Body of pancreas (tissue), 4 donors: Measurements from ENCODE around the gene RIMS3. TPM values are rescaled to one million over a fixed set of nuclear protein-coding genes. Genes with fewer than 3 reads are reported as not detected.
A peak's percentile ranks its signal among the peaks of the same experiment; 100 is the strongest.

Source experiments
- ATAC-seq: fragments of 150-250 bp; one replicate; pipeline ENCODE4 v1.9.1; 2016
- DNase-seq, 4 donors: peaks; one replicate each; pipeline ENCODE4 v3.0.0-alpha.2; 2019
- H3K27ac ChIP-seq, 4 donors: fragments of 200-600 bp; sonication (generic); 1 replicate in 3 of 4; 2 replicates in 1 of 4; pipeline versions ENCODE4 v1.5.1 to v1.6.1; 2016 to 2019; ENCODE audit warnings: mild to moderate bottlenecking in 1 of 4, mixed read lengths in 1 of 4, moderate library complexity in 1 of 4
- H3K27me3 ChIP-seq, 2 donors: fragments of 200-600 bp; sonication (generic); one replicate each; pipeline ENCODE4 v1.6.0; 2016; ENCODE audit warnings: mild to moderate bottlenecking in 1 of 2
- H3K36me3 ChIP-seq, 2 donors: fragments of 200-600 bp; sonication (generic); replicated peaks in 1 of 2; 2 replicates each; pipeline ENCODE4 v1.5.1; 2016; ENCODE audit warnings: low read depth in 2 of 2; ENCODE audit not compliant: insufficient read depth in 1 of 2
- H3K4me1 ChIP-seq: fragments of 200-600 bp; sonication (generic); one replicate; pipeline ENCODE4 v1.6.0; 2016
- H3K4me3 ChIP-seq, 2 donors: fragments of 200-600 bp; sonication (generic); 1 replicate in 1 of 2; 2 replicates in 1 of 2; pipeline ENCODE4 v1.5.1; 2016 to 2019
- H3K9me3 ChIP-seq, 3 donors: fragments of 200-600 bp; sonication (generic); 1 replicate in 2 of 3; 2 replicates in 1 of 3; pipeline ENCODE4 v1.5.1; 2016
- CTCF ChIP-seq, 7 experiments: fragments of 450-650 bp in 4 of 7; fragments of 200-600 bp in 3 of 7; sonication (generic) in 3 of 7; IDR thresholded peaks; one replicate each; pipeline ENCODE4 v1.5.1; 2016 to 2019; ENCODE audit warnings: antibody characterized with exemption in 7 of 7
- POLR2A ChIP-seq, 3 donors: fragments of 450-650 bp; IDR thresholded peaks; one replicate each; pipeline ENCODE4 v1.6.1; 2016; ENCODE audit warnings: antibody characterized with exemption in 3 of 3, mild to moderate bottlenecking in 2 of 3
- WGBS, 2 donors: methylation state at CpG; one replicate each; pipeline ENCODE4 v1.1.5; 2017; 5-methylcytosine and 5-hydroxymethylcytosine counted together
- intact Hi-C: fragments of 100-400 bp; cut with DNase I; formaldehyde crosslinking; loops from one replicate; pipeline ENCODE4 v1.15.1; 2023
- total RNA-seq, 2 donors: library from RNA; depleted of rRNA; stranded (reverse); fragments of >200 nt; gene quantifications; one replicate each; pipeline ENCODE4 v1.1.0, GENCODE V29; 2016

RIMS3 gene
- total RNA-seq, 2 donors from 2014 or later, result 0.66 to 2.1 TPM

GRCh38 chr1:40626383-40626770 lies 39.1 kb downstream of the RIMS3 start:
- DNase-seq (no peak), ATAC-seq (no peak)
- H3K27me3 ChIP-seq, result no peaks in the 10 kb centered on the region
- H3K27ac ChIP-seq, result no peak overlapping the region
- no peaks in the 10 kb centered on the region for H3K36me3 ChIP-seq
- intact Hi-C loops, result no loop called here
- no peak overlapping the region for H3K4me3 ChIP-seq
- H3K4me1 ChIP-seq, result peaks cover 10% of the 10 kb centered on the region
- TF ChIP-seq CTCF (IDR thresholded peaks at IDR 0.05) (no peak), POLR2A (IDR thresholded peaks at IDR 0.05) (no peak)
- H3K9me3 ChIP-seq, result no peaks in the 10 kb centered on the region
- WGBS, 2 donors, result 91 to 92% methylated on average over 8 to 10 of the region's 10 CpGs

- ATAC-seq (no peak), DNase-seq (peak in 1 of 4 donors; percentile 23)
- H3K27ac ChIP-seq, result no peak overlapping the region
- H3K4me3 ChIP-seq, result no peak overlapping the region
- H3K4me1 ChIP-seq, result peaks cover 10% of the 10 kb centered on the region
- 64 to 79% methylated on average over 13 to 18 of the region's 18 CpGs for WGBS, 2 donors
- intact Hi-C loops, result no loop called here
- H3K9me3 ChIP-seq, result no peaks in the 10 kb centered on the region
- H3K36me3 ChIP-seq, result no peaks in the 10 kb centered on the region
- no peaks in the 10 kb centered on the region for H3K27me3 ChIP-seq
- TF ChIP-seq POLR2A (IDR thresholded peaks at IDR 0.05) (no peak), CTCF (IDR thresholded peaks at IDR 0.05) (no peak)
These were observed 39.8 kb downstream of the RIMS3 start for GRCh38 chr1:40625476-40626382.

GRCh38 chr1:40625076-40625475 lies 40.4 kb downstream of the RIMS3 start:
- intact Hi-C loops, result no loop called here
- peak; percentile 78 for ATAC-seq
- no peaks in the 10 kb centered on the region for H3K27me3 ChIP-seq

GRCh38 chr1:40622936-40623629 lies 42.4 kb downstream of the RIMS3 start:
- 78 to 88% methylated on average over 2 to 4 of the region's 4 CpGs for WGBS, 2 donors
- ATAC-seq (no peak), DNase-seq (no peak)
- H3K27me3 ChIP-seq, result no peaks in the 10 kb centered on the region
- H3K4me3 ChIP-seq, result no peak overlapping the region
- H3K9me3 ChIP-seq, result no peaks in the 10 kb centered on the region
- H3K4me1 ChIP-seq, result peaks cover 10% of the 10 kb centered on the region
- intact Hi-C loops, result no loop called here
- TF ChIP-seq POLR2A (IDR thresholded peaks at IDR 0.05), result no peak
- no peak for TF ChIP-seq CTCF (IDR thresholded peaks at IDR 0.05)
- H3K36me3 ChIP-seq, result no peaks in the 10 kb centered on the region
- no peak overlapping the region for H3K27ac ChIP-seq

More at GRCh38 chr1:40625076-40625475, 40.4 kb downstream of the RIMS3 start:
- Histone ChIP-seq H3K4me3 (no peak overlapping the region), H3K27ac (no peak overlapping the region), H3K36me3 (no peaks in the 10 kb centered on the region), H3K9me3 (no peaks in the 10 kb centered on the region), H3K4me1 (peaks cover 10% of the 10 kb centered on the region)
- DNase-seq, result peak; percentile 52 to 72 (median 58)
- 21 to 23% methylated on average over 4 of the region's 4 CpGs for WGBS, 2 donors
- TF ChIP-seq CTCF (IDR thresholded peaks at IDR 0.05) (peak; percentile 18 to 63 (median 37)), POLR2A (IDR thresholded peaks at IDR 0.05) (no peak)
